Mononuclear cell (primary cell): ENCODE measurements around the gene A3GALT2. TPM values are rescaled to one million over a fixed set of nuclear protein-coding genes. Genes with fewer than 3 reads are reported as not detected.
"Not testable (repeated sequence)": the region's sequence is repeated elsewhere in the genome, so short reads cannot be mapped to it uniquely, and the experiment has no call there.

Source experiments
- H3K27me3 ChIP-seq: 2 replicates; pipeline ENCODE4 v1.6.0; 2011; ENCODE audit warnings: low read length, control low read depth; ENCODE audit not compliant: insufficient read depth
- H3K4me1 ChIP-seq: 2 replicates; pipeline ENCODE4 v1.5.1; 2011; ENCODE audit warnings: mild to moderate bottlenecking, low read length, control low read depth; ENCODE audit not compliant: insufficient read depth
- H3K4me3 ChIP-seq: 2 replicates; pipeline ENCODE4 v1.5.1; 2011; ENCODE audit warnings: mild to moderate bottlenecking, low read length, moderate library complexity
- H3K9me3 ChIP-seq: 2 replicates; pipeline ENCODE4 v1.5.1; 2011; ENCODE audit warnings: low read depth, mild to moderate bottlenecking, control low read depth, low read length
- total RNA-seq: library from RNA; depleted of rRNA; stranded (reverse); fragments of >200 nt; gene quantifications from one replicate; pipeline ENCODE4 v1.2.3, GENCODE V29; 2012

Gene A3GALT2
- total RNA-seq, 1 donor: not detected

DNA sequence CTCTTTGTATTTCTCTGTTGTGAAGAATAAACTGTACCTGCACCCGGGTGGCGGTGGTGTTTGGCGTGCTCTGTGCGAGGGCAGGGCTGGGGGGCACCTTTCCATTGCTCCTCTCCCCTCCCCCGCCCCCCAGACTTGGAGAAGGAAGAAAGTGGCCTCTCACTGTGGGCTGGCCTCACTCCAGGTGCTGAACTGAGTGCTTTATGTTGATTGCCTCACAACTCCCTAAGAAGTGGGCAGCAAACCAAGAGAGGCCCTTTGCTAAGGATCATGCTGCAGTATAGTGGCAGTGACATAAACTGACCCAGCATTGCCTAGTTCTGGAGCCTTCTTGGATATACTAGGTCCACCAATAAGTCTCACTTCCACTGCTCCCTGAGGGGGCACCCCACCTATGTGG lies 20.2 kb downstream of the A3GALT2 start:
- H3K4me3 ChIP-seq: no peak overlapping the region

DNA sequence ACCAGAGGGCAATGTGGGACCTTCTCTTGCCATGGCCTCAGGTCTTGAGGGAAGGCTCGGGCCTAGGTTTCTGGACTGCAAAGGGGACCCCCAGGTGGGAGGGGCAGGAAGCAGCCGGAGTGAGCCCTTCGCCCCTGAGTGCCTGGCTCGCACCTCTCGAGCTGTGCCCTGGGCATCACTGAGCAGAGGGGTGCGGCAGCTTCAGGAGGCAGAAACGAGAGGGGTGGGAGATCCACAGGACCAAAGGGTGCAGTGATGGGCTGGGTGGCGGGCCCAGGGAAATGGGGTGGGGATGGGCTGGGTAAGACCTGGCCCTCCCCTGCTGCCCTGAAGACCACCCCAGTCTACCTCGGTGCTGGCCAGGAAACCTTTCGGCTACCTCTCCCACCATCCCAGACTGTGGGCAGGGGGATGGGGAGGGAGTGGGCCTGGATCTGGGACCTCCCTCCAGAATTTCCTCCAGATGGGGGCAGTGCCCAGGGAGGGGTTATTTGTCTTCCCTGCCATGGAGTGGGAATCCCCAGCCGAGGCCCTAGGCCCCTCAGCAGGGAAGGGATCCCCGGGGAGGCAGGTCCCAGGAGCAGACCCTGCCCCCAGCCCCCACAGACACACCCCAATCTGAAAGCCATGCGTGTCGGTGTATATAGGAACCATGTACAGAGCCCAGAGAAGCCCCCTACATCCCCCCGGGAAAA lies 21.3 kb downstream of the A3GALT2 start:
- no peaks in the 10 kb centered on the region for H3K9me3 ChIP-seq
- H3K4me3 ChIP-seq: no peak overlapping the region
- no peaks in the 10 kb centered on the region for H3K27me3 ChIP-seq
- H3K4me1 ChIP-seq: peaks cover 18% of the 10 kb centered on the region

More for the DNA sequence above, 20.2 kb downstream of the A3GALT2 start:
- H3K4me1 ChIP-seq: peaks cover 14% of the 10 kb centered on the region
- no peaks in the 10 kb centered on the region for H3K27me3 ChIP-seq
- no peaks in the 10 kb centered on the region for H3K9me3 ChIP-seq

DNA sequence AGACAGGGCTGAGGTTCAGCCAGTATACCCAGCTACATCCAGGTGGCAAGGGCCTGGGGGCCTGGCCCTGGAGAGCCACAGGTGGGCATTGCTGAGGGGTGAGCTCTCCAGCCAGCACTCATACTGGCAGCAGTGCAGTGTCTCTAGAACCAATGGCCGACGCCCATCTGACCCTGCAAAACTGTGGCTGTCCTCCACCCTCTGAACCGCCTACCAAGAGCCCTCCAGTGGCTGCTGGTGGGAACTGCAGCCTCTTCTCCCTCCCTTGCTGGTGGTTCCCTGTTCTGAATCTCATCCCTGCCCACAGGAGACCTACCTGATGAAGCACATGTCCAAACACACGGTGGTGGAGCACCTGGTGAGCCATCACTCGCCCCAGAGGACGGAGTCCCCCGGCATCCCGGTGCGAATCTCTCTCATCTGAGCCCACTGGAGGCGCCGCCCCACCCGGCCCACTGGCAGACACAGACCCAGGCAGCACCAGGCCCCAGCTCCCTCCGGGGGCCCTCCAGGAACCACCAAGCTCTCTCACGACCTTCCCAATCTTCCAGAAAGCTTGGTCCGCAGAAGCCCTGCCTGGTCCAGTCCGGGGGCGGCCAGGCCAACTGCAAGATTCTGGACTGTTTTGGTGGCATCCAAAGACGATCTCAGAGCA lies 22.1 kb downstream of the A3GALT2 start:
- Histone ChIP-seq H3K9me3 (no peaks in the 10 kb centered on the region), H3K4me1 (peaks cover 18% of the 10 kb centered on the region), H3K4me3 (no peak overlapping the region), H3K27me3 (no peaks in the 10 kb centered on the region)

- H3K4me3 ChIP-seq: no peak overlapping the region
- H3K27me3 ChIP-seq: no peaks in the 10 kb centered on the region
- H3K9me3 ChIP-seq: no peaks in the 10 kb centered on the region
- H3K4me1 ChIP-seq: peaks cover 18% of the 10 kb centered on the region
Observed at GRCh38 chr1:33297911-33298622, 22.8 kb downstream of the A3GALT2 start.

GRCh38 chr1:33296824-33297223 lies 24.1 kb downstream of the A3GALT2 start:
- H3K4me3 ChIP-seq: no peak overlapping the region
- H3K9me3 ChIP-seq: no peaks in the 10 kb centered on the region
- H3K27me3 ChIP-seq: no peaks in the 10 kb centered on the region
- H3K4me1 ChIP-seq: peaks cover 8% of the 10 kb centered on the region

DNA sequence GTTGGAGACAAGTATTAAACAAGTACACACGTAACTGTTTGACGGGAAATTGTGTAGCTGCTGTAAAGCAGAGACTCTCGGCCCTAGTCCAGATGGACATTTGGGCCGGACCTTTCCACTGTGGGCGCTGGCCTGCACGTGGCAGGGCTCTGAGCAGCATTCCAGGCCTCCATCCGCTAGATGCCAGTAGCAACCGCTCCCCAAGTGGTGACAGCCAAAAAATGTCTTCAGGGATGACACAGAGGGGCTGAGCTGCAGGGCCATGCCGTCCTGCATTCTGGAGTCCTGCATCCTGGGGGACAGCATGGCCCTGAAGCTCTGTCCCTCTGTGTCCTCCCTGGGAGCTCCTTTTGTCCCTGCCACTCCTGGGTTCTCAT lies 24.8 kb downstream of the A3GALT2 start:
- H3K9me3 ChIP-seq: no peaks in the 10 kb centered on the region
- no peak overlapping the region for H3K4me3 ChIP-seq
- H3K27me3 ChIP-seq: no peaks in the 10 kb centered on the region
- peaks cover 8% of the 10 kb centered on the region for H3K4me1 ChIP-seq

DNA sequence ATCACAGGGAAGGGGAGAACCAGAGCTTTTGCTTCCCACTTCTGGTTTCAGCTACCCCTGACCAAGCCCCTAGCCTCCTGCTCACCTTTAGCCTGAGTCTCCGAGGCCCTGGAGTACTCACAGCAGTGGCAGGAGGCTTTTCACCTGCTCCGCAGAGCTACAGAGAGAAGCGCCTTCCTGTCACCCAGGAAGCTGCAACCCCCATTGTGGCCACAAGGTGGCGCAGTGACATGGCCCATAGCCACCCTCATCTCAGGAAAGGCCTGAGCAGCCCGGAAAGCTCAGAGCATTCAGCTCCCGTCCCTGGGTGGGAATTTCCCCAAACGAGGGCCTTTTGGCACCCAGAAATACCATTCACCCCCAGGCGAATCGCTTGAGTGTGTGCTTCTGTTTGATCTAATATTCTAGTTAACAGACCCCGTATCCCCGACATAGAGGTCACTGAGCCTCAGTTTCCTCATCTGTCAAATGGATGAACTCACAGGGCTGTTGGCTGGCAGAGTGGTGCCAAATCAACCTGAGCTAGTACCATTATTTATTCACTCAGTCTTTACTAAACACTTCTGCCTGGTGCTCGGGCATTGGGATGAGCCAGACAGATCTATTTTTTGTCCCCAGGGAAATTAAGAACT lies 25.3 kb downstream of the A3GALT2 start:
- Histone ChIP-seq H3K9me3 (no peaks in the 10 kb centered on the region), H3K4me1 (peaks cover 8% of the 10 kb centered on the region), H3K4me3 (no peak overlapping the region), H3K27me3 (no peaks in the 10 kb centered on the region)

DNA sequence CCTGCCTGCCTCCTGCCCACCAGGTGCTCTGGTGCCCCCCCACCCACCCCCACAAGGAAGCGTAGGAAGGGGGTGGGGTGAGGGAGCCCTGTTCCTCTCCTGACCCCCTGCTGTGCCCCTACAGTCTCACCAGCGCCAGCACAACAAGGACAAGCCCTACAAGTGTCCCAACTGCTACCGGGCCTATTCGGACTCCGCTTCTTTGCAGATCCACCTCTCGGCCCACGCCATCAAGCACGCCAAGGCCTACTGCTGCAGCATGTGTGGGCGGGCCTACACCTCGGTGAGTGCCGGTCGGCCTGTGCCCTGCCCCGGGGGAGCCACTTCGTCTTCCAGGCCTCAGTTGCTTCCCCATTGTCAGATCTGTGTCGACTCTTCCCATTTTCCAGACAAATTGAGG lies 25.9 kb downstream of the A3GALT2 start:
- Histone ChIP-seq H3K27me3 (no peaks in the 10 kb centered on the region), H3K4me3 (no peak overlapping the region), H3K4me1 (peaks cover 8% of the 10 kb centered on the region), H3K9me3 (no peaks in the 10 kb centered on the region)

GRCh38 chr1:33294071-33295010 lies 26.6 kb downstream of the A3GALT2 start:
- H3K27me3 ChIP-seq: no peaks in the 10 kb centered on the region

GRCh38 chr1:33292726-33293340 lies 28.1 kb downstream of the A3GALT2 start:
- no peaks in the 10 kb centered on the region for H3K27me3 ChIP-seq

More at GRCh38 chr1:33294071-33295010, 26.6 kb downstream of the A3GALT2 start:
- peaks cover 8% of the 10 kb centered on the region for H3K4me1 ChIP-seq
- no peaks in the 10 kb centered on the region for H3K9me3 ChIP-seq
- no peak overlapping the region for H3K4me3 ChIP-seq

GRCh38 chr1:33290615-33291014 lies 30.3 kb downstream of the A3GALT2 start:
- H3K27me3 ChIP-seq, H3K9me3 ChIP-seq, H3K4me3 ChIP-seq, H3K4me1 ChIP-seq: not testable (repeated sequence)

More at GRCh38 chr1:33292726-33293340, 28.1 kb downstream of the A3GALT2 start:
- Histone ChIP-seq H3K4me3 (no peak overlapping the region), H3K9me3 (no peaks in the 10 kb centered on the region), H3K4me1 (peaks cover 4% of the 10 kb centered on the region)

DNA sequence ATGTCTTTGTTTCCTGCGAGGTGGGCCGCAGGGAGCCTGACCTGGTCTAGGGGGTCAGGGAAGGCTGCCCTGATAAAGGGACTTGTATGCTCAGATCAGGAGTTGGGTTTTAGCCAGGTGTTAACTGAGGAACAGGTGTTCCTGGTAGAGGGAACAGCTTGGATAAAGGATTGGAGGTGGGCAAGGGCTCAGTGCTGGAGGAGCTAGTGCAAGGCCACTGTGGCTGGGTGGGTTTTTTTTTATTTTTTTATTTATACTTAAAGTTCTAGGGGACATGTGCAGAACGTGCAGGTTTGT lies 31.1 kb downstream of the A3GALT2 start:
- no peaks in the 10 kb centered on the region for H3K9me3 ChIP-seq
- H3K4me3 ChIP-seq: no peak overlapping the region
- no peaks in the 10 kb centered on the region for H3K4me1 ChIP-seq
- no peaks in the 10 kb centered on the region for H3K27me3 ChIP-seq

DNA sequence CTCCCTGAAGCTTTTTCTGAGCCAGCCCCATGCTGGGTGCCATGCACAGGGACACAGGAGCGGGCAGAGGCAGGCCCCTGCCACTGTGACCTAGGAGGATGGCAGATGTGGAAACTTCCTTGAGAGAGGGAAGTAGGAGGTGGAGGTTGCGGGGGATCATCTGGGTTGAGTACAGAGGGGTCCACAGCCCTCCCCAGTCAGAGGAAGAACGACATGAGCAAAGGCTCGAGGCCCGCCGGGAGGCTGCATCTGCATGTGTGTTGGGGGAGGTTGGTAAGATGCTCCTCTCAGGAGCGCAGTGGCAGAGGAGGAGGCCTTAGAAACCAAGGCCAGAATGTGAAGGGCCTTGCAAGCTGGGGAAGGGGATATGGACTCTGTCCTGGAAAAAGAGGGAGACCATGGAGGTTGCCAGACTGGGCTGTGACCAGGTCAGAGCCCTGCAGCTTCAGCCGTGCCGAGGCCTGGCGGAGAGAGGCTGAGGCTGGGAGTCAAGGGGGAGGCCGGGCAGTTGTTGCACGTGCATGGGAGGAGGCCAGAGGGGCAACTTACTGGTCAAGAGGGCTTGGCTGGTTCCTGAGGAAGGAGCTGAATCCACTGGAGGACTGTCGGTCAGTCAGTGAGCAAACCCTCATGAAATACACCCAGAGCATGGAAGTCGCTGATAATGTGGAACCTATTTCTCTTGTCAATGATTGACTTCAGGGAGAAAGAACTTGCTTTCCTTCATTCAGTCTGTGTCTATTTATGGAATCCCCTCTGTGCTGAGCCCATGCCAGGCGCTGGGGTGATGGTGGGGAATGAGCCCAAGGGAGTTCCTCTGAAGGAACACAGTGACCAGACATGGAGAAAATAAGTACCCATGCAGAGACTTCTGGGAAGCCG lies 31.7 kb downstream of the A3GALT2 start:
- Histone ChIP-seq H3K4me1 (no peaks in the 10 kb centered on the region), H3K9me3 (no peaks in the 10 kb centered on the region), H3K4me3 (no peak overlapping the region), H3K27me3 (no peaks in the 10 kb centered on the region)
